Esophagus muscularis mucosa (tissue), 4 donors: ENCODE results near the gene SAV1.

ENCODE experiments used
- CTCF ChIP-seq, 3 experiments: fragments of 200-600 bp in 2 of 3; fragments of 450-650 bp in 1 of 3; sonication (generic) in 2 of 3; IDR thresholded peaks; one replicate each; pipeline ENCODE4 v1.5.1; 2017 to 2019; ENCODE audit warnings: antibody characterized with exemption in 3 of 3, mild to moderate bottlenecking in 2 of 3, moderate library complexity in 1 of 3
- EP300 ChIP-seq: sonication (generic); formaldehyde crosslinking; IDR thresholded peaks from one replicate; pipeline ENCODE4 v1.6.1; 2017; ENCODE audit warnings: antibody characterized with exemption
- POLR2A ChIP-seq: fragments of 450-650 bp; IDR thresholded peaks from one replicate; pipeline ENCODE4 v1.6.1; 2017; ENCODE audit warnings: antibody characterized with exemption, moderate library complexity, mild to moderate bottlenecking, low read depth
- POLR2AphosphoS5 ChIP-seq, 2 donors: sonication (generic); formaldehyde crosslinking; IDR thresholded peaks; one replicate each; pipeline ENCODE4 v1.6.1; 2017; ENCODE audit warnings: antibody characterized with exemption in 2 of 2

DNA sequence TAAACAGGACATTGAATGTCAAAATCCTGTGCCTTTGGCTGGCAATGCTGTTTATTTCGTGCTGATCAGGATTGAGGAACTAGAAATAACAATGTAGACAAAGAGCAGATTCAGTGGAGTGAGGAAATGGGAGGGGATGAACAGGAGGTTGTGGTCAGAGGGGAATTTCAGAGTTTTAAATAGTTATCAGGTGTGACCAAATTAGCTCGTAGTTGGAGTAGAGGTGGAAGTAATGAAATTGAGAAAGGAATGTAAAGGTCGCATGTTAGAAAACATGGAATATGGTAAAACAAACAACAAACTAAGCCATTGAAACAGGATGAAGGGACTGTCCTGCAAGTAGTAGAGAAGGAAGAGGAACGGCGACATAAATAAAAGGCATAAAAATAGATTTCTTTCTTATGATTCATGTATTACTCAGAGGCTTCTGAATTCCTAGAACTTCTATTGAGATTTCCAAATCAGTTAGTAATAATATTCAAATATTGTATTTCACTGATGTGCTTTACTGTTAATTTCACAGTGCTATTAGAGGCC, 9.5 kb upstream of the SAV1 start:
- TF ChIP-seq CTCF (IDR thresholded peaks at IDR 0.05) (no peak), POLR2AphosphoS5 (IDR thresholded peaks at IDR 0.05) (no peak), EP300 (no peak), POLR2A (no peak)
